HepG2 (cell line): ENCODE results near the gene WNT5B. TPM values are rescaled to one million over a fixed set of nuclear protein-coding genes. Genes with fewer than 3 reads are reported as not detected.

Source experiments
- ARHGAP35 ChIP-seq: sonication (generic); formaldehyde crosslinking; IDR thresholded peaks from 2 replicates; pipeline ENCODE4 v1.9.0; 2022; ENCODE audit warnings: mild to moderate bottlenecking, inconsistent platforms, moderate library complexity, missing genetic modification reagents, borderline replicate concordance
- ARID3A ChIP-seq: IDR thresholded peaks from 2 replicates; pipeline ENCODE4 v1.6.1; 2012; ENCODE audit warnings: low read depth, low read length, improper control_type of control experiment
- CHD4 ChIP-seq: fragments of 200-600 bp; sonication (generic); IDR thresholded peaks from 2 replicates; pipeline ENCODE4 v1.7.0; 2017; ENCODE audit warnings: mild to moderate bottlenecking, low read length, borderline replicate concordance
- CTCF ChIP-seq: sonication (generic); formaldehyde crosslinking; IDR thresholded peaks from 2 replicates; pipeline ENCODE4 v1.5.0; 2020; ENCODE audit warnings: mild to moderate bottlenecking, missing genetic modification reagents, moderate library complexity
- EZH2 ChIP-seq: conservative IDR thresholded peaks from 2 replicates; pipeline ENCODE4 v1.6.1; 2012; ENCODE audit warnings: mild to moderate bottlenecking, low read depth, low read length, moderate library complexity
- GPBP1L1 ChIP-seq: sonication (generic); formaldehyde crosslinking; IDR thresholded peaks from 2 replicates; pipeline ENCODE4 v1.5.0; 2020; ENCODE audit warnings: mild to moderate bottlenecking, missing genetic modification reagents
- HNF4G ChIP-seq, 2 experiments: sonication (generic) in 1 of 2; formaldehyde crosslinking in 1 of 2; IDR thresholded peaks; 2 replicates each; pipeline versions ENCODE4 v1.4.0 to v1.6.1; 2011 to 2020; ENCODE audit warnings: borderline replicate concordance in 2 of 2, low read depth in 2 of 2, mild to moderate bottlenecking in 2 of 2, low read length in 1 of 2, missing genetic modification reagents in 1 of 2, moderate library complexity in 1 of 2
- KLF11 ChIP-seq: IDR thresholded peaks from 2 replicates; pipeline ENCODE4 v1.6.1; 2016; ENCODE audit warnings: missing compliant biosample characterization
- LCORL ChIP-seq, 2 experiments: fragments of 450-650 bp in 1 of 2; sonication (generic) in 1 of 2; formaldehyde crosslinking in 1 of 2; IDR thresholded peaks; 2 replicates each; pipeline versions ENCODE4 v1.5.0 to v1.6.1; 2017 to 2020; ENCODE audit warnings: antibody characterized with exemption in 1 of 2, missing genetic modification reagents in 1 of 2
- LRRFIP1 ChIP-seq: sonication (generic); formaldehyde crosslinking; conservative IDR thresholded peaks from 2 replicates; pipeline ENCODE4 v1.4.0; 2020; ENCODE audit warnings: missing genetic modification reagents
- MIER2 ChIP-seq: IDR thresholded peaks from 2 replicates; pipeline ENCODE4 v1.6.1; 2016; ENCODE audit warnings: missing biosample characterization, missing genetic modification reagents
- MYNN ChIP-seq: sonication (generic); formaldehyde crosslinking; IDR thresholded peaks from 2 replicates; pipeline ENCODE4 v1.4.0; 2020; ENCODE audit warnings: mild to moderate bottlenecking, low read depth, missing genetic modification reagents
- NKX3-1 ChIP-seq: sonication (generic); formaldehyde crosslinking; IDR thresholded peaks from 2 replicates; pipeline ENCODE4 v1.5.0; 2020; ENCODE audit warnings: missing genetic modification reagents
- PCBP1 ChIP-seq: fragments of 200-400 bp; formaldehyde crosslinking; IDR thresholded peaks from 2 replicates; pipeline ENCODE4 v1.6.1; 2017; ENCODE audit warnings: mild to moderate bottlenecking, low read depth, low read length, borderline replicate concordance
- SCMH1 ChIP-seq: sonication (generic); formaldehyde crosslinking; IDR thresholded peaks from 2 replicates; pipeline ENCODE4 v1.9.0; 2021; ENCODE audit warnings: missing genetic modification reagents, mild to moderate bottlenecking, borderline replicate concordance
- SMAD9 ChIP-seq: sonication (generic); formaldehyde crosslinking; IDR thresholded peaks from 2 replicates; pipeline ENCODE4 v1.5.1; 2020; ENCODE audit warnings: mild to moderate bottlenecking, missing genetic modification reagents
- TBP ChIP-seq: sonication (generic); formaldehyde crosslinking; IDR thresholded peaks from 2 replicates; pipeline ENCODE4 v1.5.0; 2020; ENCODE audit warnings: missing genetic modification reagents
- THYN1 ChIP-seq: sonication (generic); formaldehyde crosslinking; IDR thresholded peaks from 2 replicates; pipeline ENCODE4 v1.8.1; 2023; ENCODE audit warnings: low read depth, mild to moderate bottlenecking, moderate library complexity, missing genetic modification reagents, borderline replicate concordance
- ZFY ChIP-seq: sonication (generic); formaldehyde crosslinking; IDR thresholded peaks from 2 replicates; pipeline ENCODE4 v1.4.0; 2020; ENCODE audit warnings: missing genetic modification reagents
- ZNF143 ChIP-seq: sonication (generic); formaldehyde crosslinking; IDR thresholded peaks from 2 replicates; pipeline ENCODE4 v1.4.0; 2020; ENCODE audit warnings: missing genetic modification reagents
- ZNF607 ChIP-seq: sonication (generic); formaldehyde crosslinking; IDR thresholded peaks from 2 replicates; pipeline ENCODE4 v1.5.1; 2020; ENCODE audit warnings: missing genetic modification reagents, mild to moderate bottlenecking, borderline replicate concordance
- ZNF720 ChIP-seq: sonication (generic); formaldehyde crosslinking; IDR thresholded peaks from 2 replicates; pipeline ENCODE4 v1.4.0; 2020; ENCODE audit warnings: missing genetic modification reagents
- polyA plus RNA-seq, 8 experiments: library from polyadenylated mRNA; depleted of rRNA in 3 of 8; stranded (reverse) in 7 of 8; unstranded in 1 of 8; fragments of >200 nt; fragmentation: Illumina TruSeq in 4 of 8; extraction: Trizol in 4 of 8; gene quantifications; 2 replicates each; pipeline versions ENCODE4 v1.2.1 to v1.2.3, GENCODE V29; 2011 to 2016; ENCODE audit warnings: low read depth in 4 of 8, missing spikeins in 1 of 8, mixed read lengths in 1 of 8; ENCODE audit not compliant: insufficient read depth in 1 of 8
- total RNA-seq, 5 experiments: library from RNA; depleted of rRNA; stranded (reverse); fragments of >200 nt; fragmentation: Illumina TruSeq; extraction: Trizol; gene quantifications; 2 replicates each; pipeline ENCODE4 v1.2.3, GENCODE V29; 2016; ENCODE audit warnings: low read depth in 1 of 5

Gene WNT5B
- total and polyA plus RNA-seq, 2 of the 13 experiments (the other 11 are each of a cell fraction or from before 2014, with no cell fraction given), result 0.04 TPM; not detected in 1

- TF ChIP-seq LCORL (IDR thresholded peaks at IDR 0.05), result no peak
- TF ChIP-seq LCORL (CRISPR knock-in tag; IDR thresholded peaks at IDR 0.05), result no peak
- no peak for TF ChIP-seq ZNF143 (CRISPR knock-in tag)
- TF ChIP-seq TBP (CRISPR knock-in tag), result no peak
- no peak for TF ChIP-seq MYNN (CRISPR knock-in tag)
- TF ChIP-seq SCMH1, result no peak
- TF ChIP-seq SMAD9 (CRISPR knock-in tag), result no peak
- no peak for TF ChIP-seq ARID3A
- TF ChIP-seq CHD4, result no peak
- no peak for TF ChIP-seq HNF4G (IDR thresholded peaks at IDR 0.05; ENCODE audit: borderline replicate concordance, low read depth, low read length)
- TF ChIP-seq HNF4G (CRISPR knock-in tag; IDR thresholded peaks at IDR 0.05; ENCODE audit: borderline replicate concordance, low read depth), result no peak
- TF ChIP-seq ARHGAP35, result no peak
- no peak for TF ChIP-seq GPBP1L1 (CRISPR knock-in tag)
- no peak for TF ChIP-seq THYN1 (CRISPR knock-in tag)
- TF ChIP-seq ZFY (CRISPR knock-in tag), result no peak
- TF ChIP-seq EZH2, result no peak
- no peak for TF ChIP-seq KLF11
- no peak for TF ChIP-seq CTCF (CRISPR knock-in tag)
- TF ChIP-seq LRRFIP1 (CRISPR knock-in tag), result no peak
- no peak for TF ChIP-seq PCBP1
- TF ChIP-seq MIER2 (CRISPR knock-in tag), result no peak
- no peak for TF ChIP-seq NKX3-1 (CRISPR knock-in tag)
- TF ChIP-seq ZNF607 (CRISPR knock-in tag), result no peak
- no peak for TF ChIP-seq ZNF720 (CRISPR knock-in tag)
These were observed 31.5 kb downstream of the WNT5B start (continued) for GRCh38 chr12:1660304-1661187.
